HG03280 (cell line): ENCODE measurements around the gene SPDYE4.

Experiments used
- ATAC-seq: cut with Tn5 transposase; IDR thresholded peaks from one replicate; pipeline ENCODE4 v1.9.1; 2021; ENCODE audit warnings: mild to moderate bottlenecking, moderate library complexity; ENCODE audit not compliant: unreplicated experiment

The SPDYE4 gene

DNA sequence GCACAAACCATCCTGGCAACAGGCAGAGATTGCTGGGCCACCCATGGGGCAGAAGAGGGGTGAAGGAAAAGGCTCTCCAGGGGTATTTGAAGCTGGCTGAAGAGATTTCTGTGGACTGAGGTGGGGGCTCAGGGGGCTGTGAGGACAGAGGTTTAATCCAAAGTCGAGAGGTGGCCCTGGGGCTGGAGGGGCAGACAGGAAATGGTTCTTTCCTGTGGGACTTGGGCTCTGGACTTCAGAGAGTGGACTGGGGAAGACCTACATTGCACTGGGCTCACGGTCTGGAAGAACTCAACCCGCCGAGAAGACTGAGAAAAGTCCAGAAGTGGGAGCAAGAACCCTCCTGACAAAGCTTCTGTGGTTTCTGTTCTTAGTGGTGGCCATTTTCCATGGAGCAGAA, 16.6 kb downstream of the SPDYE4 start:
- no peak for ATAC-seq

DNA sequence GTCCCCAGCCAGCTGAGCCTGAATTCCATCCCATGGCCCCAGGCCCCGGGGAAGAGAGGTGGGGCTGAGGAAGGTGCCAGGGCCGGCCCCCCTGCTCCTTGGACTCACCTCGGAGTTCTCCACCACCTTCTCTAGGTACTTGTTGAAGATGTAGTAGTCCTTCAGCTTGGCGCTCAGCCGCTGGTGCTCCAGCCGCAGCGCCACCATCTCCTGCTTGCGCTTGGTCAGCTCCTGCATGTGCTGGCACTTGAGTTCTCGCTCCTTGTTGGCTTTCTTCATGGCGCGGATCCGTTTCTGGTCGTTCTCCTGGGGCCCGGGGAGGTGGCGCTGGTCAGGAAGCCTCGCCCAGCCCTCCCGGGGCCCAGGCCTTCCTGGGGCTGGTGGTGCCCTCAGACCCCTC, 17.0 kb downstream of the SPDYE4 start:
- no peak for ATAC-seq

- no peak for ATAC-seq
Observed at GRCh38 chr17:8740486-8740885, 17.9 kb downstream of the SPDYE4 start.

- no peak for ATAC-seq
Observed at GRCh38 chr17:8739097-8739496, 19.2 kb downstream of the SPDYE4 start.

DNA sequence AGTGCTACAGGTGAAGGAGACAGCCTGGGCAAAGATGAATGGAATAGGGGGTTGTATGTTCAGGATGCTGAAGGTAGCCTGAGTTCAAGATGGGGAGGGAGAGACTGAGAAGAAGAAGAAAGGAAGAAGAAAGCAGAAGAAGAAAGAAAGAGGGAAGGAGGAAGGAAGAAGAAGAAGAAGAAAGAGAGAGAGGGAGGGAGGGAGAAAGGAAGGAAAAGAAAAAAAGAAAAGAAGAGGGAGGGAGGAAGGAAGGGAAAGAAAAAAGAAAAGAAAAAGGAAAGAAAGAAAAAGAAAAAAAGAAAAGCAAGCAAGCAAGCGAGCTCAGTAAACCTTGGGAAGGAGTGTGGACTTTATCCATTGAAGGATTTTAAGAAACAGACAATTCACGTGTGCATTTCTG, 21.6 kb downstream of the SPDYE4 start:
- ATAC-seq = no peak

DNA sequence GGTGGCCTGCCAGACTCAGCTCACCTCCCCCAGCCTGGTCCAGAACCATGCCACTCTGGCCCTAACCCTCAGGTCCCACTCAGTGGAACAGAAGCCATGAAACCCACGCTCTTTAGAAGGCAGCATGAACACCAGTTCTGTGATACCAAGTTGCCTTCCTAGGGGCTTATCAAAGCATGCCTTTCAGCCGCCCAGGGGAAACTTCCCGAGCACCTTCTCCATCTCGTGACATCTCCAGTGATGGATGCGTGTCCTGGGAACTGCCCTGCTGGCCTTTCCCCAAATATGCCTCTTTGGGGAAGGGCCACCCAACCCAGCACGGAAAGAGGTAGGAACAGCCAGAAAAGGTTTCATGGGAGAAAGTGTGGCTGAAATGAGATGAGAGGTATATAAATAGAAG, 22.0 kb downstream of the SPDYE4 start:
- ATAC-seq = no peak

DNA sequence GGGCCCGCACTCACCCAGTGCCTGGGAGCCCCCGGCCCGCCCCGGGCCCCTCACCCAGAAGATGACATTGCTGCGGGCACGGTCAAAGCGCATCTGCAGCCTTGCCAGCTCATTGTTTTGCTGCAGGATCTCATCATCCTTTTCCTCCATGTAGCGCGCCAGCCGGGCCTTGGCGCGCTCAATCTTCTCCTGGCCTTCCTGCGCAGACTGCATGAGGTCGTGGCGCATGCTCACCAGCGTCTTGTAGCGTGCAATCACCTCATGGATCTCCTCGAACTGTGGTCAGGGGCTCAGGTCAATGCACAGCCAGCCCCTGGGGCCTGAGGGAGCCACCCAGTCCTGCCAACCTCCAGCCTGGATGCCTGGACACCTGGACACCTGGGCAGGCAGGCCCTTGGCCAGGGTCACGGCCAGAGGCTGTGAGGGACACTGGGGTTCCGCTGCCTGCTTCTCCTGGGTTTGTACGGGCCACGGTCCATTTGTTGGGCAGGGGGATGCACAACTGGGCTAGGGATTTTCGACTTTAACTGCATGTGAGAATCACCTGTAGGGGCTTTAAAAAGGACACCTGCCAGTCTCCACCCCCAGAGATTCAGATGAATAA, 22.9 kb downstream of the SPDYE4 start:
- ATAC-seq = no peak

- no peak for ATAC-seq
Observed at GRCh38 chr17:8734876-8735275, 23.5 kb downstream of the SPDYE4 start.

DNA sequence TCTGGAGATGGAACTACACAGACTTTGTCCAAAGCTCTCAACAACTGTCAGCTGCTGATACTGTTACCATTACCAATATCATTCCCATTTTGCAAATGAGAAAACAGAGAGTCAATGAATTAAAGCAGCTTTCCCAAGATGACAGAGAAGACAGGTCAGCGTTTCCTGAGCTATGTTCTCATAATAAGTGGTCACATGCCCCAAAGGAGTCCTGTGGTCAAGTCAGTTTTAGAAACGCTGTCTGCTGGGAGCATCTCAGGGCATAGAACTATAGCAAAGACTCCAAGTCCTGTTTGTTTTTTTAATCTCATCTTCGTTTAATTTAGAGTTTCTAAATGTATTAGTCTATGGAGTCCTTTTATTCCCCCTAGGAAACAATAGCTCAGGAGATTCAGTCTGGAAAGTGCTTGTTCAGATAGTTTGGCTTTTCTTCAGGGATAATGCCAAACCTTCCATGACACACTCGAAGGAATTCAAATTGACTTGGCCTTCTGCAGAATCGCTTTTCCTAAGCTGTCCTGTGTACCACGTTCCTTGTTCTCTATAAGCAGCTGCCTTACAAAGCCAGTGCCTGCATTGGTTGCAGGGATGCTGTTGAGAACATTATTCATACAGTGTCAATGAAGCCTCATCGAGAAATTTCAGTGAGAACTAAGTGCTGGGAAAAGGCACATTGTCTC, 25.8 kb downstream of the SPDYE4 start:
- ATAC-seq = no peak

DNA sequence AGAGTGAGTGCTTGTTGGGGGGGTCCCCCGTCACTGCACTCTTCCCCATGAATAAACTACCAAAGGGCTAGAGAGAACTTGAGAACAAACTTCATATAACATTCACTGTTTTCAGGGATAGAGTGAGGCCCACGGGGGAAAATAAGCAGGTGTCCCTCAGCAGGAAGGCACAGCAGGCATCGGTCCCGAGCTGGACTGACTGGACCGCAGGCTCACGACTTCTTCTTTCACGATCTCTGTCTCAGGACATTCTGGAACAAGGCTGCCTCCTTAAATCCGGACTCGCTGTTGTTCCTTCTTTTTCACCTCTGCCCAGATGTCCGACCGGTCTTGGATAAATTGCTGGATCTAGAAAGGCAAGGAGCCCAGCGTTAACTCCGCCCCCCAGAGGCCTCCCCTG, 28.5 kb downstream of the SPDYE4 start:
- no peak for ATAC-seq

- ATAC-seq = no peak
Observed at GRCh38 chr17:8729421-8729820, 28.9 kb downstream of the SPDYE4 start.

GRCh38 chr17:8728971-8729370, 29.4 kb downstream of the SPDYE4 start:
- ATAC-seq = no peak

DNA sequence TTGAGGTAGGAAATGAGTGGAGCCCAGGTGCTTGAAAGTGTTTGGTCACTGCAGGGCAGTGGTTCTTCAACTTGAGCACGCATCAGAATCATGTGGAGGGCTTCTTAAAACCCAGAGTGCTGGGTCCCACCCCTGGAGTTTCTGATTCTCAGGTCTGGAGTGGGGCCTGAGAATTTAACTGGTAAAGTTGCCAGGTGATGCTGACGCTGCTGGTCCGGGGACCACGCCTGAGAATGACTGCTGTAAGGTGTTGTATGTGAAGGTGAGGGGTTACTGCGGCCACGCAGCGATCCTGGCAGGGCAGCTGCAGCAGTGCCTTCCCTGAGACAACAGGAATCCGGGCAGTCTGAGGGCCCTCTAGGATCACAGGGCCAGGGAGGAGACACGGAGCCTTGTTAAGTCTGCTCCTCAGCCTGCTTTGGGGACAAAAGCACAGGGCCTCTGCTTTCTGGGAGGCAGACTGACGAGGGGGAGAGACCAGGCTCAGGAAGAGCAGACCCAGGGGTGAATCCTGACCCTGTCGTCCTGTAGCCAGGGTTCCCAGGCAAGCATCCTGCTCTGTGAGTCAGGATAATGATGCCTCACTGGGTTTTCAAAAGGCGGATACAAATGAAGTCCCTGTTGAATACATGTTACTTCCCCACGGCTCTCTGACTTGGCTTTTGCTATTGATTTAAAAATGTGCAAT, 30.0 kb downstream of the SPDYE4 start:
- ATAC-seq = no peak

DNA sequence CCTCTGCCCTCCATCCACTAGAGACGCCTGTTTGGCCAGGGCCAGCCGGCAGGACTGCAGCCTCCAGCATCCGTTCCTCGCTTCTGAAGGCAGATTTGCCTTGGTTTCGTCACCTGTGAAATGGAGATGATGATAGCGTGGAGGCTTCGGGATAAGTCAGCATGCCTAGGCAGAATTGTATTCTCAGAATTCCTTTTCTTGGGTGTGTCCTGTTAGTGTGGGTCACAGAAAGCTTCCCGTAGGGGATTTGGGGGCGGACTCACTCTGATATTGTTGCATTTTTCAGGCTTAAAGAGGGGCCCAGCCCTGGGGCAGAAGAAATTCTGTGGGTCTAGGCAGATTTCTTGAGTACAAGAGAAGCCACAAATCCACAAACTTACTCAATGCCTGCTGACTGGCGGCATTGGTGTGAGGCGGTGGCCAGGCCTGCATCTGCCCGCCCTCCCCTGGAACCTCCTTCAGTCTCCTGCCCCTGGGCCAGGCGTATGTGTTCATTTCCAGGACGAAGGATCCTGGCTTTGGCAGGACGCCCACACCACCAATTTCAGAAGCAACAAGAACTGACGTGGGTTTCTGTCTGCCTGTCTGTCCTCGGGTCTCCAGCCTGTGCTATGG, 31.3 kb downstream of the SPDYE4 start:
- no peak for ATAC-seq

DNA sequence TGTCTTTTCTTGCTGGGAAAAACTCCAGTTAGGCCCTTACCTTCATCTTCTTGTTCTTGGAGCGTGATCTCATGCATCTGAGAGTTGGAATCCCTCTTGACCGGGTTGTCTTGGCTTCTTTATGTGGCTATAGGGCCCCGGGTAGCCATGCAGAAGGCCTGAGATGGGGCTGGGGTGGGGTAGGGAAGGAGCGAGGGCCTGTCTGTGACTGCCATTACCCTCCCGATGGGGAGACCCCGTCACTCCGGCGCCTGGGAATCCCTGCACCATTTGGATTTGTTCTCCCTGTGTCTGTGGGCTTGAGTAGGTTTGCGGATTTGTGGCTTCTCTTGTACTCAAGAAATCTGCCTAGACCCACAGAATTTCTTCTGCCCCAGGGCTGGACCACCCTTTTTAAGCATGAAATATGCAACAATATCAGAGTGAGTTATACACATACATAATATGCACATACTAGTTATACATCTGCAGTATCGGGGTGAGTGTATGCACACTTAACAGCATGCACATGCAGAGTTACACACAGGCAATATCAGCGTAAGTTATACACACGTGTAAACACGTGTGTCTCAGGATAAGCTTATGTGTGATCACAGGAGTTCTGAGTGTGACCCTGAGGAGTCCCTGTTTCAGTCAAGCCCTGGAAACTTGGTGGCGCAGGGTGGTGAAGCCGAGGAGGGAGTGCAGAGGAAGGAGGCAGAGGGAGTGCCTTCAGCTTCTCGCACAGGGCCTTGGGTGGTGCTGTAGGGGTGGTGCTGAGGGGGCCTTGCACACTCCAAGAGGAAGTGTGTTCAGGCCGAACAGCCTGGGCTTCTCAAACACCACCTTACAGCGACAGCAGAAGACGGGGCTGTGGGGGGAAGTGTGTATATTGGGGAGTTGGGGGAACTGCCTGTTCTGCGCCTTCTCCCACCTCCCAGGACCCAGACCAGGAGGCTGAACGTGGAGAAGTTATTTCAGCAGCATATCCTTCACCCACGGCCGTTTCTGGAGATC, 32.2 kb downstream of the SPDYE4 start:
- ATAC-seq = no peak

DNA sequence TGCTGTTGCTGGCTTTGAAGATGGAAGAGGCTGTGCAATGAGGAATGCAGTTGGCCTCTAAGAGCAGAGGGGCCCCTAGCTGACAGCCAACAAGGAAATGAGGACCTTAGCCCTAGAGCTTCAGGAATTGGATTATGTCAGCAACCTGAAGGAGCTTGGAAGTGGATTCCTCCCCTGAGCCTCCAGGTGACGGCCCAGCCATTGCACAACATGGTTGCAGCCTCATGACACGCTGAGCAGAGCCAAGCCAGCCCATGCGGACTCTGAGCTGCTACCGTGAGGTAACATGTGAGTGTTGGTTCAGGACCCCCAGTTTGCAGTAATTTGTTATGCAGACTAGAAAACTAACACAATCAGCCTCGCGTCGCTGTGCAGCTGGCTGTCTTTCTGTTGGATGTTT, 33.9 kb downstream of the SPDYE4 start:
- ATAC-seq = no peak

DNA sequence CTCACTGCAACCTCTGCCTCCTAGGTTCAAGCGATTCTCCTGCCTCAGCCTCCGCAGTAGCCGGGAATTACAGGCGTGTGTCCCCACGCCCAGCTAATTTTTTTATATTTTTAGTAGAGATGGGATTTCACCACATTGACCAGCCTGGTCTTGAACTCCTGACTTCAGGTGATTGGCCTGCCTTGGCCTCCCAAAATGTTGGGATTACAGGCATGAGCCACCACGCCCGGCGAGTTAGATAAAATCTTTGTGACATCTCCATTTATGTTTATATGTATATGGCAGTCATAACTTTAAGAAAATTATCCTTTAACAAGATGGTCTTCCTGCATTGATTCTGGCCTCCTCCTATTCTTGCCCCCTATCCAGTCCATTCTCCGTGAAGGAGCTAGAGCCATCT, 37.8 kb downstream of the SPDYE4 start:
- ATAC-seq = no peak

DNA sequence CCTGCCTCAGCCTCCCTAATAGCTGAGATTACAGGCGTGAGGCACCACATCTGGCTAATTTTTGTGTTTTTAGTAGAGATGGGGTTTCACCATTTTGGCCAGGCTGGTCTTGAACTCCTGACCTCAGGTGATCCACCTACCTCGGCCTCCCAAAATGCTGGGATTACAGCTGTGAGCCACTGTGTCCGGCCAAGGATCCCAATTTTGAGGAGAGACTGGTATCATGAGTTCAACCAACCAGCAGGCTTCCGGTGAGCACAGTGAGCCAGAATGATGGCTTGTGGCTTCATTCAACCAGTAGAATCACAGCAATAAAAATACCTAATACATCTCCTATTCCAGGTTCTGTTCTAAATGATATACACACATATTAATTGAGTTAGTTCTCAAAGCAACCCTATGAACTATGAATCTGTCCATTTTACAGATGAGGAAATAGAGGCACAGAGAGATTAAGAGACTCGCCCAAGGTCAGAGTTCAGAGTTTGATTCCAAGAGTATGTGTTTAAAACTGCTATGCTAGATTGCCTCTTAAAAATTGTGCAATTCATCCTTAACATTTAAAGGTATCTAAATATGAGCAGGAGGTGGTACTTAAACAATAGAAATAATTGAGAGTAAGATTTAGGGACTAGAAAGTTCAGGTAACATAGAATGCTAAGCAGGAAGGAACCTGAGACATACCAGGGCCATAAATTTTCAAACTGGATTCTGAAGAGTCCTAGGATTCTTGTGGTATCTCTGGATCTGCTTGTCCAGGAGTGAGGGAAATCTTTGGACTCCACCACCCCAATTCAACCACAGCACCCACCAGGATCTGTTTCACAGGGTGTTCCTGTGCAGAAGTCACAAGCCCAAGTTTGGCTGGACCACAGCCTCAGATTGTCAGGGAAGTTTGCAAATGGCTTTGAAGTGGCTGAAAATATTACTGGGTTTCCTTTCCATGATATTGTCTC, 38.8 kb downstream of the SPDYE4 start:
- ATAC-seq = no peak

- no peak for ATAC-seq
Observed at GRCh38 chr17:8718001-8718563, 40.3 kb downstream of the SPDYE4 start.
